Caco-2 (cell line): Measurements from ENCODE around the gene SCRN1. TPM values are rescaled to one million over a fixed set of nuclear protein-coding genes. Genes with fewer than 3 reads are reported as not detected.

ENCODE experiments used
- BruUV-seq: library from RNA; stranded (reverse); fragments of 400-500 nt; replicated peaks from 2 replicates; lab custom pipeline; 2021; lab: Mats Ljungman, UMichigan
- CTCF ChIA-PET: fragments of 300-600 bp; sonication (Branson Sonifier 250); formaldehyde crosslinking; loops from one replicate; lab custom pipeline; 2022; ENCODE audit warnings: antibody characterized with exemption; lab: Charles Lee
- POLR2A ChIA-PET: fragments of 300-600 bp; sonication (Branson Sonifier 250); formaldehyde crosslinking; loops from one replicate; lab custom pipeline; 2022; ENCODE audit warnings: antibody characterized with exemption; lab: Charles Lee
- DNase-seq, 2 experiments: peaks; one replicate each; pipeline versions ENCODE4 v3.0.0 to v3.0.0-alpha.2; 2020 to 2022
- H3K27me3 ChIP-seq: replicated peaks from 2 replicates; pipeline ENCODE4 v1.6.0; 2011; ENCODE audit warnings: low read length; ENCODE audit not compliant: control insufficient read depth, insufficient read depth
- H3K36me3 ChIP-seq: 2 replicates; pipeline ENCODE4 v1.5.1; 2011; ENCODE audit warnings: low read length; ENCODE audit not compliant: control insufficient read depth, insufficient read depth
- H3K4me1 ChIP-seq: fragments of 250-450 bp; sonication (Bioruptor Pico); 2 replicates; pipeline ENCODE4 v1.5.1; 2020; ENCODE audit warnings: mild to moderate bottlenecking
- H3K4me3 ChIP-seq: 2 replicates; pipeline ENCODE4 v1.5.1; 2011; ENCODE audit warnings: low read depth, mild to moderate bottlenecking, control low read depth, low read length
- H3K9me3 ChIP-seq: fragments of 250-450 bp; sonication (Bioruptor Pico); 2 replicates; pipeline ENCODE4 v1.5.1; 2020; ENCODE audit warnings: mild to moderate bottlenecking, moderate library complexity
- H3K27ac Mint-ChIP-seq: one replicate; pipeline ENCODE4 v1.8.0; 2022; ENCODE audit warnings: mixed read lengths; ENCODE audit not compliant: unreplicated experiment
- H3K27me3 Mint-ChIP-seq: one replicate; pipeline ENCODE4 v1.8.0; 2022; ENCODE audit warnings: mixed read lengths; ENCODE audit not compliant: insufficient read depth, unreplicated experiment
- H3K36me3 Mint-ChIP-seq: one replicate; pipeline ENCODE4 v1.8.0; 2022; ENCODE audit warnings: mild to moderate bottlenecking, mixed read lengths; ENCODE audit not compliant: insufficient read depth, unreplicated experiment
- H3K4me1 Mint-ChIP-seq: one replicate; pipeline ENCODE4 v1.8.0; 2022; ENCODE audit warnings: low read depth, mixed read lengths; ENCODE audit not compliant: unreplicated experiment
- H3K4me3 Mint-ChIP-seq: one replicate; pipeline ENCODE4 v1.8.0; 2022; ENCODE audit warnings: mild to moderate bottlenecking, moderate library complexity, mixed read lengths; ENCODE audit not compliant: unreplicated experiment
- H3K9me3 Mint-ChIP-seq: one replicate; pipeline ENCODE4 v1.8.0; 2022; ENCODE audit warnings: mixed read lengths; ENCODE audit not compliant: unreplicated experiment
- intact Hi-C: fragments of 100-400 bp; cut with micrococcal nuclease; formaldehyde crosslinking; loops from one replicate; pipeline ENCODE4 v1.10.0; 2022; ENCODE audit not compliant: unreplicated experiment
- total RNA-seq: library from RNA; stranded (reverse); gene quantifications from 2 replicates; pipeline ENCODE4 v1.2.3, GENCODE V29; 2022
- TF ChIP-seq, protein P1 (sequence below), 2 experiments: fragments of 200-600 bp in 1 of 2; IDR thresholded peaks; 1 replicate in 1 of 2; 2 replicates in 1 of 2; pipeline versions ENCODE4 v1.5.1 to v1.8.0; 2011 to 2022; ENCODE audit warnings: antibody characterized with exemption in 1 of 2, control low read depth in 1 of 2, inconsistent platforms in 1 of 2, low read depth in 1 of 2, low read length in 1 of 2, mild to moderate bottlenecking in 1 of 2, moderate library complexity in 1 of 2; ENCODE audit not compliant: insufficient read depth in 1 of 2, severe bottlenecking in 1 of 2, unreplicated experiment in 1 of 2

Gene SCRN1
- total RNA-seq, 1 experiment from 2014 or later: 92.9 TPM

DNA sequence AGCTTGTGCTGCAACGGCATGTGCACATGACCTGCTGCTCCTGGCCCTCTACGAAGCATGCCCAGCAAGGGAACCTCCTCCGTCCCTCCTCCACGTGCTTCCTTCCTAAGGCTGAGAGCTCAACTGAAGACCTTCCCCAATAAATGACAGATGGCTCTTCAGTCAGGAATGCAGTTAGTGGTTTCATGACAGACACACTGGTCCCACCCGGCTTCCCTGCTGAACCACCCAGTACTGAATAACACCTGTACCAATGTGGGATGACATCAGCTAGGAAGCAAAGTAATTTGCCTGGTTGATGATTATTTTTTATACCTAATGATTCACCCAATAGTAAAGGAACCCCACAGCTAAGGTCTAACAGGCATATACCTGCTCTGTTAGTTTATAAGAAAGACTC, 69.1 kb downstream of the SCRN1 start:
- BruUV-seq: no TSS peak
- H3K9me3 Mint-ChIP-seq: no peaks in the 10 kb centered on the region
- no peak overlapping the region for H3K4me3 Mint-ChIP-seq
- H3K4me1 Mint-ChIP-seq: no peaks in the 10 kb centered on the region
- no peaks in the 10 kb centered on the region for H3K27me3 Mint-ChIP-seq
- no peaks in the 10 kb centered on the region for H3K27me3 ChIP-seq
- H3K9me3 ChIP-seq: no peaks in the 10 kb centered on the region
- H3K4me1 ChIP-seq: no peaks in the 10 kb centered on the region
- no peak overlapping the region for H3K4me3 ChIP-seq
- ChIA-PET CTCF (interaction anchor here (0.6 to 2.0 kb wide), 5 partner anchors 34 to 999 kb away, joined by 4 to 20 read pairs (median 6); partner anchors contain the start of gene WIPF3), POLR2A (no interaction called here)
- H3K36me3 Mint-ChIP-seq: peaks cover 58% of the 10 kb centered on the region
- H3K27ac Mint-ChIP-seq: no peak overlapping the region
- no peak for DNase-seq
- TF ChIP-seq, protein P1, sequence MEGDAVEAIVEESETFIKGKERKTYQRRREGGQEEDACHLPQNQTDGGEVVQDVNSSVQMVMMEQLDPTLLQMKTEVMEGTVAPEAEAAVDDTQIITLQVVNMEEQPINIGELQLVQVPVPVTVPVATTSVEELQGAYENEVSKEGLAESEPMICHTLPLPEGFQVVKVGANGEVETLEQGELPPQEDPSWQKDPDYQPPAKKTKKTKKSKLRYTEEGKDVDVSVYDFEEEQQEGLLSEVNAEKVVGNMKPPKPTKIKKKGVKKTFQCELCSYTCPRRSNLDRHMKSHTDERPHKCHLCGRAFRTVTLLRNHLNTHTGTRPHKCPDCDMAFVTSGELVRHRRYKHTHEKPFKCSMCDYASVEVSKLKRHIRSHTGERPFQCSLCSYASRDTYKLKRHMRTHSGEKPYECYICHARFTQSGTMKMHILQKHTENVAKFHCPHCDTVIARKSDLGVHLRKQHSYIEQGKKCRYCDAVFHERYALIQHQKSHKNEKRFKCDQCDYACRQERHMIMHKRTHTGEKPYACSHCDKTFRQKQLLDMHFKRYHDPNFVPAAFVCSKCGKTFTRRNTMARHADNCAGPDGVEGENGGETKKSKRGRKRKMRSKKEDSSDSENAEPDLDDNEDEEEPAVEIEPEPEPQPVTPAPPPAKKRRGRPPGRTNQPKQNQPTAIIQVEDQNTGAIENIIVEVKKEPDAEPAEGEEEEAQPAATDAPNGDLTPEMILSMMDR (IDR thresholded peaks at IDR 0.05; ENCODE audit: insufficient read depth in 1 of 2, low read depth in 1 of 2, low read length in 1 of 2, severe bottlenecking in 1 of 2, unreplicated experiment in 1 of 2): no peak
- peaks cover 6% of the 10 kb centered on the region; the same call in 1 of the 2 replicates for H3K36me3 ChIP-seq
- intact Hi-C loops: loop anchor here (2.0 to 5.0 kb wide), 2 partner anchors 158 to 284 kb away; no protein-coding TSS in a partner anchor

DNA sequence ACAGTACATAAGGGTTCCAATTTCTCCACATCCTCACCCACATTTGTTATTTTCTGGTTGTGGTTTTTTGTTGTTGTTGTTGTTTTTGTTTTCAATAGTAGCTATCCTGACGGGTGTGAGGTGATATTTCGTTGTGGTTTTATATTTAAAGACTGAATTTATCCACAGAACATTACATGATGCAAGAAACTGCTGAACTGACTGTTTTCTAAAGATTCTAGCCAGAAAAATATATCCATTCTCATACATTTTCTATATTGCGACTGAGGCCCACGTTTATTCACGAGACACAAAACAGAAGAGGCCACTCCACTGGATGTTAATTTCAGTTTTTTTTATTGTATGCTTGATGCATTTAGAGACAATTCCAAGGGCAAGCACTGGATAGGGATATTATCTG, 69.8 kb downstream of the SCRN1 start:
- no peaks in the 10 kb centered on the region for H3K9me3 ChIP-seq
- BruUV-seq: no TSS peak
- no peak overlapping the region for H3K4me3 Mint-ChIP-seq
- peaks cover 51% of the 10 kb centered on the region for H3K36me3 Mint-ChIP-seq
- H3K27me3 ChIP-seq: no peaks in the 10 kb centered on the region
- TF ChIP-seq, protein P1 (IDR thresholded peaks at IDR 0.05; ENCODE audit: insufficient read depth in 1 of 2, low read depth in 1 of 2, low read length in 1 of 2, severe bottlenecking in 1 of 2, unreplicated experiment in 1 of 2): no peak
- no peak overlapping the region for H3K27ac Mint-ChIP-seq
- no peaks in the 10 kb centered on the region for H3K4me1 ChIP-seq
- DNase-seq: no peak
- intact Hi-C loops: loop anchor here (2.0 to 5.0 kb wide), 2 partner anchors 157 to 283 kb away; no protein-coding TSS in a partner anchor
- H3K9me3 Mint-ChIP-seq: no peaks in the 10 kb centered on the region
- ChIA-PET CTCF (no interaction called here), POLR2A (no interaction called here)
- H3K27me3 Mint-ChIP-seq: no peaks in the 10 kb centered on the region
- H3K4me3 ChIP-seq: no peak overlapping the region
- peaks cover 6% of the 10 kb centered on the region; the same call in 1 of the 2 replicates for H3K36me3 ChIP-seq
- no peaks in the 10 kb centered on the region for H3K4me1 Mint-ChIP-seq

DNA sequence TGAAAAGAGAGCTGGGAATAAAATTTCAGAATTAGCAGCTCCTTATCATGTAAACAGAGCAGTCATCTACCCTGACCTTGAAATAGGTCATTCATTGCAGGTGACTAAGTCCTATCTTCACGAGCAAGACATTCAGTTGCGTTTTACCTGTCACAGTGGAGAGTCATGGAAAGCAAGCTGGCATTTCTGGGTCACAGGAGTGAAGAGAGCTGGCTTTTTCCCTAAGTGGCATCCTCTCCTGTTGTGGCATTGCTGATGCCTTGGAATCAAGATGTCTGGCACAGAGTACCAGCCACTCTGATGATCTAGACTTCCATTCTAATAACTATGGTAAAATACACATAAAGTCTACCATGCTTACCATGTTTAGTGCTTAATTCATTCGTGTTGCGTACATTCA, 70.8 kb downstream of the SCRN1 start:
- POLR2A ChIA-PET: no interaction called here
- no peaks in the 10 kb centered on the region for H3K9me3 Mint-ChIP-seq

More for the DNA sequence above, 70.8 kb downstream of the SCRN1 start:
- H3K27me3 ChIP-seq: no peaks in the 10 kb centered on the region
- no peaks in the 10 kb centered on the region for H3K9me3 ChIP-seq
- H3K36me3 Mint-ChIP-seq: peaks cover 42% of the 10 kb centered on the region
- H3K27me3 Mint-ChIP-seq: no peaks in the 10 kb centered on the region
- H3K4me3 Mint-ChIP-seq: no peak overlapping the region
- no peaks in the 10 kb centered on the region for H3K4me1 ChIP-seq
- no TSS peak for BruUV-seq
- peaks cover 6% of the 10 kb centered on the region; the same call in 1 of the 2 replicates for H3K36me3 ChIP-seq
- DNase-seq: no peak
- H3K27ac Mint-ChIP-seq: no peak overlapping the region
- no peak overlapping the region for H3K4me3 ChIP-seq
- TF ChIP-seq, protein P1 (IDR thresholded peaks at IDR 0.05; ENCODE audit: insufficient read depth in 1 of 2, low read depth in 1 of 2, low read length in 1 of 2, severe bottlenecking in 1 of 2, unreplicated experiment in 1 of 2): no peak
- intact Hi-C loops: no loop called here
- no peaks in the 10 kb centered on the region for H3K4me1 Mint-ChIP-seq
- CTCF ChIA-PET: interaction anchor here (0.5 kb wide), 1 partner anchor 159 kb away, joined by 3 read pairs; no protein-coding TSS in a partner anchor
